ENCODE measurements around the gene REEP1.

DNA sequence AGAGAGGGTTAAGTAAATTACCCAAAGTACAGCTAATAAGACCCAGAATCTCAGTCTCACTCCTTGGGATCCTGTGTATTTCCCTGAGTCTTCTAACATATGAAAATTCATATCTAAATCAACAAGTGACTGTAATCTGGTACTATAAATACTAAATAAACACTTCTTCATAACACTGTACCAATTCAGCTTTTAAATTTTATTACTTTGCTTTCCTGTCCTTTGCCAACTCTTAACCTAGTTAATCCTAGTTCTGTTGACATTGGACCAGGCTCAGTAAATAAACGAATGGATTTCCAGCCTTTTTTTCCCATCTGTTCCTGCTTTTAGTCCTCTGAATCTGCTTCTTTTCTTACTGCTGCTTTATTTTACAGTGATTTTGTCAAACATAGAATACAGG is 124.4 kb downstream of the REEP1 start:
- TF ChIP-seq, protein P1, sequence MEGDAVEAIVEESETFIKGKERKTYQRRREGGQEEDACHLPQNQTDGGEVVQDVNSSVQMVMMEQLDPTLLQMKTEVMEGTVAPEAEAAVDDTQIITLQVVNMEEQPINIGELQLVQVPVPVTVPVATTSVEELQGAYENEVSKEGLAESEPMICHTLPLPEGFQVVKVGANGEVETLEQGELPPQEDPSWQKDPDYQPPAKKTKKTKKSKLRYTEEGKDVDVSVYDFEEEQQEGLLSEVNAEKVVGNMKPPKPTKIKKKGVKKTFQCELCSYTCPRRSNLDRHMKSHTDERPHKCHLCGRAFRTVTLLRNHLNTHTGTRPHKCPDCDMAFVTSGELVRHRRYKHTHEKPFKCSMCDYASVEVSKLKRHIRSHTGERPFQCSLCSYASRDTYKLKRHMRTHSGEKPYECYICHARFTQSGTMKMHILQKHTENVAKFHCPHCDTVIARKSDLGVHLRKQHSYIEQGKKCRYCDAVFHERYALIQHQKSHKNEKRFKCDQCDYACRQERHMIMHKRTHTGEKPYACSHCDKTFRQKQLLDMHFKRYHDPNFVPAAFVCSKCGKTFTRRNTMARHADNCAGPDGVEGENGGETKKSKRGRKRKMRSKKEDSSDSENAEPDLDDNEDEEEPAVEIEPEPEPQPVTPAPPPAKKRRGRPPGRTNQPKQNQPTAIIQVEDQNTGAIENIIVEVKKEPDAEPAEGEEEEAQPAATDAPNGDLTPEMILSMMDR (IDR thresholded peaks at IDR 0.05), result no peak
- TF ChIP-seq ZFX (IDR thresholded peaks at IDR 0.05; ENCODE audit: borderline replicate concordance), result no peak
